ENCODE results near the gene COL5A1.

Gene COL5A1

GRCh38 chr9:134875371-134875770, 233.8 kb downstream of the COL5A1 start:
- DNase-seq (ENCODE audit: low spot score): no peak

- no peak for DNase-seq (ENCODE audit: low spot score)
Measured at GRCh38 chr9:134877541-134877940, 235.9 kb downstream of the COL5A1 start.

GRCh38 chr9:134879664-134880483, 238.3 kb downstream of the COL5A1 start:
- no peak for DNase-seq (ENCODE audit: low spot score)

- no peak for DNase-seq (ENCODE audit: low spot score)
Measured at GRCh38 chr9:134880484-134881312, 239.1 kb downstream of the COL5A1 start, which contains the start of gene FCN2. Gene FCN2 (plus strand): TSS chr9:134880810. CDS start chr9:134880822, 12 bp downstream.

GRCh38 chr9:134881313-134881670, 239.7 kb downstream of the COL5A1 start:
- no peak for DNase-seq (ENCODE audit: low spot score)

GRCh38 chr9:134882204-134882785, 240.7 kb downstream of the COL5A1 start:
- no peak for DNase-seq (ENCODE audit: low spot score)

GRCh38 chr9:134883040-134883782, 241.6 kb downstream of the COL5A1 start:
- no peak for DNase-seq (ENCODE audit: low spot score)

GRCh38 chr9:134884492-134884891, 242.9 kb downstream of the COL5A1 start:
- no peak for DNase-seq (ENCODE audit: low spot score)

GRCh38 chr9:134885001-134885678, 243.5 kb downstream of the COL5A1 start:
- DNase-seq (ENCODE audit: low spot score): no peak

GRCh38 chr9:134885679-134886412, 244.2 kb downstream of the COL5A1 start:
- DNase-seq (ENCODE audit: low spot score): no peak

- no peak for DNase-seq (ENCODE audit: low spot score)
Measured at GRCh38 chr9:134886413-134886913, 244.9 kb downstream of the COL5A1 start.

GRCh38 chr9:134887219-134887618, 245.6 kb downstream of the COL5A1 start:
- no peak for DNase-seq (ENCODE audit: low spot score)

GRCh38 chr9:134887686-134888602, 246.3 kb downstream of the COL5A1 start:
- no peak for DNase-seq (ENCODE audit: low spot score)

GRCh38 chr9:134888603-134889190, 247.1 kb downstream of the COL5A1 start:
- no peak for DNase-seq (ENCODE audit: low spot score)

GRCh38 chr9:134889386-134890154, 248.0 kb downstream of the COL5A1 start:
- DNase-seq (ENCODE audit: low spot score): no peak

GRCh38 chr9:134890155-134890495, 248.5 kb downstream of the COL5A1 start:
- no peak for DNase-seq (ENCODE audit: low spot score)

- DNase-seq (ENCODE audit: low spot score): no peak
Measured at GRCh38 chr9:134891053-134891452, 249.4 kb downstream of the COL5A1 start.

GRCh38 chr9:134891713-134892112, 250.1 kb downstream of the COL5A1 start:
- DNase-seq (ENCODE audit: low spot score): no peak

Measured in pons (tissue), 1 donor.